ACC112 (cell line): ENCODE measurements around the gene XRN2.

Source experiments
- H2AFZ ChIP-seq: fragments of 200-600 bp; sonication (generic); one replicate; pipeline ENCODE4 v1.6.0; 2017; ENCODE audit warnings: antibody characterized with exemption, low read length; ENCODE audit not compliant: unreplicated experiment
- H3K27ac ChIP-seq: fragments of 200-600 bp; sonication (generic); 2 replicates; pipeline ENCODE4 v1.5.1; 2014; ENCODE audit warnings: low read depth, mild to moderate bottlenecking, antibody characterized with exemption, low read length, moderate library complexity
- H3K27me3 ChIP-seq: fragments of 200-600 bp; sonication (generic); 2 replicates; pipeline ENCODE4 v1.6.1; 2014; ENCODE audit warnings: mild to moderate bottlenecking, antibody characterized with exemption, low read length, moderate library complexity, mixed read lengths; ENCODE audit not compliant: insufficient read depth
- H3K36me3 ChIP-seq: fragments of 200-600 bp; sonication (generic); 2 replicates; pipeline ENCODE4 v1.6.1; 2016; ENCODE audit warnings: mild to moderate bottlenecking, antibody characterized with exemption, low read length, moderate library complexity, mixed read lengths; ENCODE audit not compliant: insufficient read depth
- H3K4me1 ChIP-seq: fragments of 200-600 bp; sonication (generic); one replicate; pipeline ENCODE4 v1.6.1; 2016; ENCODE audit warnings: low read length, mixed read lengths; ENCODE audit not compliant: insufficient read depth, unreplicated experiment, control insufficient read depth
- H3K4me3 ChIP-seq: fragments of 200-600 bp; sonication (generic); 2 replicates; pipeline ENCODE4 v1.5.1; 2014; ENCODE audit warnings: mild to moderate bottlenecking, low read depth, low read length
- H3K79me2 ChIP-seq: fragments of 200-600 bp; sonication (generic); one replicate; pipeline ENCODE4 v1.6.0; 2016; ENCODE audit warnings: low read length; ENCODE audit not compliant: control insufficient read depth, unreplicated experiment, insufficient read depth

Gene XRN2

DNA sequence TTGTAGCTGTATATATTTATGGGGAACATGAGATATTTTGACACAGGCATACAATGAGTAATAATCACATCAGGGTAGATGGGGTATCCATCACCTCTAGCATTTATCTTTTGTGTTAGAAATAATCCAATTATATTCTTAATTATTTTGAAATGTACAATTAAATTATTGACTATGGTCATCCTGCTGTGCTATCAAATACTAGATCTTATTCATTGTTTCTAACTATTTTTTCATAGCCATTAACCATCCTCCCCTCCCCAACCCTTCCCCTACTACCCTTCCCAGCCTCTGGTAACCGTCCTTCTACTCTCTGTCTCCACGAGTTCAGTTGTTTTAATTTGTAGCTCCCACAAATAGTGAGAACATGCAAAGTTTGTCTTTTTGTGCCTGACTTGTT, 65.7 kb downstream of the XRN2 start:
- Histone ChIP-seq H3K36me3 (peaks cover 19% of the 10 kb centered on the region), H2AFZ (no peak overlapping the region), H3K27ac (no peak overlapping the region), H3K4me3 (no peak overlapping the region), H3K27me3 (no peaks in the 10 kb centered on the region), H3K4me1 (peaks cover 5% of the 10 kb centered on the region), H3K79me2 (peaks cover 3% of the 10 kb centered on the region)

DNA sequence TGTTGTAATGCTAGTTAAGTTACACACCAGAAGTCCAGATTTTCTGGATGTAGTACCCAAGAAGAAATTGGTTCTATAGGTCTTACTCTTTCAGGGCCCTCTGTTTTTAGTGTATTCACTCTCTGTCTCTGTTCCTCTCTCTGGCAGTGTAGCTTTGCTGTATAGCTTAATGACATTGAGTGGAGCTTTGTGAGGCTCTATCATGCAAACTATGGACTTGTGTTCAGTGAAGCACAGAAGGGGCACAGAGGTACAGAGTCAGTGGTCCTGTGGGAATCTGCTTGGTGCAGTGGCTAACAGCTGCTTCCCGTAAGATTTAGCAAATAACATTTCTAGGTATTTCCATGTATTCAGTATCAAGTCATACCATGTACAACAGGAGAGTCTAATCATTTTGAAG, 68.1 kb downstream of the XRN2 start:
- Histone ChIP-seq H3K27ac (no peak overlapping the region), H3K4me1 (peaks cover 5% of the 10 kb centered on the region), H3K36me3 (peaks cover 14% of the 10 kb centered on the region), H3K27me3 (no peaks in the 10 kb centered on the region), H3K4me3 (no peak overlapping the region), H2AFZ (no peak overlapping the region), H3K79me2 (peaks cover 7% of the 10 kb centered on the region)

DNA sequence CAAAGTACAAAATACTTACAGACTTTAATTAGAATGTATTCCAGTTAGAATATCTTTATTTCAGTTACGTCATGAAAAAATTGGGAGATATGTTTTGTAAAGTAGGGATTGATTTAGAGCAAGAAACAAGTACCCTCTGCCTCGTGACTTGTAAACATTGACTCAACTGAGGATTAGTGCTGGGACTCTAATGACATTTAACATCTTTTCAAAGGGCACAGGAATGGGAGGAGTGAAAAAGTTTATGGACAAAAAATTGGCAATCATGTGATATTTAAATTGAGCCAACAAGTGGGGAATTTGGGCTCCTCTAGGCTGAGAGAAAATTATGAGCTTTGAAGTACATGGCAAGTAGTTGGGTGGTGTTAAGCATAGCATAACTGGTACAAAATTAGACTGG, 68.9 kb downstream of the XRN2 start:
- Histone ChIP-seq H3K79me2 (peaks cover 13% of the 10 kb centered on the region), H3K27ac (no peak overlapping the region), H2AFZ (no peak overlapping the region), H3K4me3 (no peak overlapping the region), H3K36me3 (peaks cover 10% of the 10 kb centered on the region), H3K4me1 (peaks cover 5% of the 10 kb centered on the region), H3K27me3 (no peaks in the 10 kb centered on the region)

DNA sequence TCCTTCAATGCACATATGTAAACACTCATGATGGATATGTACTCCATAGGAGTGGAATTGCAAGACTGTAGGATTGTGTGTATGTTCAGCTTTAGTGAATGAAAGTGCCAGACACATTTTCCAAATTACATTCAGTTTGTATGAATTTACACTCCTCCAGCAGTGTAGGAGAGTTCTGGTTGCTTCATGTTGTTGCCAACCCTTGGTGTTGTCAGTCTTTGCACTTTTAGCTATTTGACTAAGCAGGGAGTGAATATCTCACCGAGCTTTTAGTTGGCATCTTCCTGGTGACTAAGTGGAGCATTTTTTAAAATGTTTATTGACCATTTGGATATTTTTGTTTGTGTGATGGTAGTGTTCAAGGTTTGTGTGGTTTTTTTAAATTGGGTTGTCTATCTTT, 70.3 kb downstream of the XRN2 start:
- Histone ChIP-seq H3K4me1 (peaks cover 5% of the 10 kb centered on the region), H3K36me3 (peaks cover 10% of the 10 kb centered on the region), H3K79me2 (peaks cover 17% of the 10 kb centered on the region), H3K4me3 (no peak overlapping the region), H3K27me3 (no peaks in the 10 kb centered on the region), H2AFZ (no peak overlapping the region), H3K27ac (no peak overlapping the region)

DNA sequence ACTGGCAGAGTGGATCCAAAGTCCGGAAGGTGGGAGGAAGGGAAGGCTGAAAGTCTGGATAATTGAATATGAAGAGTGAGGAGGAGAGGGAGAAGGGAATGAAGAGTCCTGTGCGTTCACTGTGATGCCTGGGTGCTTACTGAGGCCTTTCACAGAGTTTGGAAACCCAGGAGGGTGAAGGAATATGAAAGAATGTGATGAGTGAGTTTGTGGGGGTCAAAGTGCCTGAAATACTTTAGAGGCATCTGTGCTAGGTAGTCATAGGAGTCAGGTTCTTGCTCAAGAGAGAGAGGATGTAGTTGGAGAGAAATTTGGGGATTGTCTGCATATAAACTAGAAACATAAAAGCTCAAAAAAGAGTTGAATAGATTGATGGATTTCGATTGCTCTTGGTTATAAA, 73.5 kb downstream of the XRN2 start:
- peaks cover 19% of the 10 kb centered on the region for H3K79me2 ChIP-seq
- H3K4me3 ChIP-seq = no peak overlapping the region
- no peak overlapping the region for H3K27ac ChIP-seq
- H3K36me3 ChIP-seq = peaks cover 3% of the 10 kb centered on the region; the same call in 1 of the 2 replicates
- H3K4me1 ChIP-seq = peaks cover 5% of the 10 kb centered on the region
- H2AFZ ChIP-seq = no peak overlapping the region
- H3K27me3 ChIP-seq = no peaks in the 10 kb centered on the region

DNA sequence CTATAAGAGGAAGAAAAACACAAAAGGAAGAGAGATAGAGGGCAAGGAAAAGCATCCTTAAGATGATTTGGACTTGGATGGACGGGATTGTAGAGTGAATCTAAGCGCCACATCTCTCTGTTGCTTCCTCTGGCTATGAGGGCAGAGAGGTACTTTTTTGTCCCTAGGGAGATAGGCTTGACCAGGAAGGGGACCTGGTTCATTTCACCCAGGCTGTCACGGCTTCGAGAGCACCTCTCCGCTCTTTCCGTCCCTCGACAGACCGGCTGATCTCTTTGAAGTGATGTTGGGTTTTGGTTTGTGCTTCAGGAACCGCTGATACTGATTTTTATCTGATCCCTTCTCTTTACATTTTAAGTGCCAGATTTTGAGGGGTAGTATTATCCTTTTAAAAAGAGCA, 74.6 kb downstream of the XRN2 start:
- Histone ChIP-seq H3K4me3 (no peak overlapping the region), H3K4me1 (peaks cover 5% of the 10 kb centered on the region), H2AFZ (no peak overlapping the region), H3K27me3 (no peaks in the 10 kb centered on the region), H3K27ac (no peak overlapping the region), H3K36me3 (peaks cover 9% of the 10 kb centered on the region), H3K79me2 (peaks cover 19% of the 10 kb centered on the region)

DNA sequence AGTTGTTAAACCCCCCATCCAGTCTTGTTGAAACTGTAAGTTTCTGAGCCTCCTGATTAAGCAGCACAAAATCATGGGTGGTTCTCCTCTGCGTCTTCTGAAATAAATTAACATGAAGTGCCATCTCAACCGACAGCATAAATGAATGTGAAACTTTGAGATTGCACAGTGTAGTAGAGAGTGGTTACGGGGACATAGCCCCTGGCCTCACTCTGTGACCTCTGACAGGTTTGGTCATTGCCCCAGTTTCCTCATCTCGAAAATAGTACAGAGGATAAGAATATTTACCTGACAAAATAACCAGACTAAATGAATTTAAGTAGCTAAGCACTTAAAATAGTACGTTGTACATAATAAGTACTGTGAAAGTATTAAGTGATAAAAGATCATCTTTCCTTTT, 75.1 kb downstream of the XRN2 start:
- H3K4me1 ChIP-seq = peaks cover 4% of the 10 kb centered on the region
- H3K27me3 ChIP-seq = no peaks in the 10 kb centered on the region
- H3K27ac ChIP-seq = no peak overlapping the region
- peaks cover 14% of the 10 kb centered on the region for H3K36me3 ChIP-seq
- H3K4me3 ChIP-seq = no peak overlapping the region
- no peak overlapping the region for H2AFZ ChIP-seq
- H3K79me2 ChIP-seq = peaks cover 19% of the 10 kb centered on the region

DNA sequence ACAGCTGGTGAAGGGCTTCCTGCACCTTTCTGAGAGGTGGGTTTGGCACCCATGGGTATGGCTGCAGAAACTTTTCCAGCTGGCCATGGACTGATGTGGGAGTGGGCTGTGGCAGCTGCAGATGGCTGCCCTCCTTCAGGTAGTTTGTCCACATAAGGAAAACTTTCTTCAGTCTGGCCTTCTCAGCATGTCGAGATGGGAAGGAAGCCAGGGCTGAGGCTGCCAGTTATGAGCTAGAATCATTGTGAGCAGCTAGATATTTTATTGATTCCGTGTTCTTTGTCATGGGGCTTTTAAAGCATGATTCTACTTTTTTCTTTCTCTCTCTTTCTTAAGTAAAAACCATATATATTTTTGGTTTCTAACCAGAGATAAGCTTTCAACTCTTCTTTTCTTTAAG, 77.6 kb downstream of the XRN2 start:
- Histone ChIP-seq H3K36me3 (peaks cover 15% of the 10 kb centered on the region), H3K27me3 (no peaks in the 10 kb centered on the region), H3K4me1 (no peaks in the 10 kb centered on the region), H3K79me2 (peaks cover 15% of the 10 kb centered on the region), H3K4me3 (no peak overlapping the region), H3K27ac (no peak overlapping the region), H2AFZ (no peak overlapping the region)

DNA sequence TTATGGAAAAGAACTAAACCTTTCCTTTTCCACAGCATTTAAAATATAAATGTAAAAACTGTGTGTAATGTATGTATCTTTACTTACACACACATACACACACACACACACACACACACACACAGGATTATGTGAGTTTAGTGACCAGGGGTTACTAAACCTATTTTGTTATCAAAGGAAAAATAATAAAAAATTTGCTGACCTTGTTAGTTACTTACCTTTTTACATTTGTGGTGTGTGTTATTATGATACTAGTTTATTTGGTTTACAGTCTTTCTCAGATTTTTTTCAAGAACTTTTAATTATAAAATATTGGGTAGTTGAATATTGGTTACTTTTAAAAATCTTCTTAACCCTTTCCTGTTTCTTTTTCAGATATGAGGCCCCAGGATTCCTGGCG, 78.5 kb downstream of the XRN2 start:
- H3K27ac ChIP-seq = no peak overlapping the region
- no peak overlapping the region for H2AFZ ChIP-seq
- no peak overlapping the region for H3K4me3 ChIP-seq
- peaks cover 20% of the 10 kb centered on the region for H3K36me3 ChIP-seq
- H3K27me3 ChIP-seq = no peaks in the 10 kb centered on the region
- no peaks in the 10 kb centered on the region for H3K4me1 ChIP-seq
- peaks cover 11% of the 10 kb centered on the region for H3K79me2 ChIP-seq

DNA sequence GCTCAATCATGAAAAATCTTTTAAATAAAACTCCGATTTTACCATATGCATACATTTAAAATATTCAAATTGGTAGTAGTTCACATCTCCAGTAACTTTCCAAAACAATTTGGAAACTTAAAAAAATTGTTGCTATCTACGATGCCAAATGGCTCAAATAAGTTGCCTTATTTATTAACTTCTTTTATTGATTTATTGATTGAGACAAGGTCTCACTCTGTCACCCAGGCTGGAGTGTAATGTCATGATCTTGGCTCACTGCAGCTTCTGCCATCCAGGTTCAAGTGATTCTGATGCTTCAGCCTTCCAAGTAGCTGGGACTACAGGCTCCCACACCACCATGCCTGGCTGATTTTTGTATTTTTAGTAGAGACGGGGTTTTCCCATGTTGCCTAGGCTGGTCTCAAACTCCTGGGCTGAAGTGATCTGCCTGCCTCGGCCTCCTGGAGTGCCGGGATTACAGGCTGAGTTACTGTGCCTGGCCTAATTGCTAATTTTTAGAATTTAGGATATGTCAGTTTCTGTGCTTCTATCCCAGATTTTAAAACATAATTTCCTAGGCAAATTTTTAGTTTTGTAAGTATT, 81.3 kb downstream of the XRN2 start:
- H3K4me1 ChIP-seq = no peaks in the 10 kb centered on the region
- H3K27me3 ChIP-seq = no peaks in the 10 kb centered on the region
- no peak overlapping the region for H3K27ac ChIP-seq
- no peak overlapping the region for H2AFZ ChIP-seq
- H3K4me3 ChIP-seq = no peak overlapping the region
- peaks cover 25% of the 10 kb centered on the region for H3K36me3 ChIP-seq
- no peaks in the 10 kb centered on the region for H3K79me2 ChIP-seq

DNA sequence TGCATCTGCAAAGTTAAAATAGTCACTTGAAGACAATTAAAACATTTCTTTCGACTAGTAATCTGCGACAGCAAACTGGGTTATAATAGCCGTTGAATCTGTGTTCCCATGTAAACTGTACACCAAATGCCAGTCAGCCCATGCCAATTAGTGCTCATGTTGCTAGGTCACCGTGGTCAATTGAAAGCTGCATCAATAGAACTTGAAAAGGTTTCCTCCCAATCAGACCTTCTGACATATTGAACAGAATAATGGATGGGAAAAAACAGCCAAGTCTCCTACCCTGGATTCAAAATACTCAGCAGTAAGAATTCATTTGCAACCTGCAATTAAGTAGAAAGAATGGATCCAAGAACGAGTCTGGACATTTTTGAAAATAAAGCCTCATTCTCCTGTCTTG, 83.0 kb downstream of the XRN2 start:
- Histone ChIP-seq H3K27ac (no peak overlapping the region), H3K4me3 (no peak overlapping the region), H3K79me2 (no peaks in the 10 kb centered on the region), H2AFZ (no peak overlapping the region), H3K36me3 (peaks cover 39% of the 10 kb centered on the region), H3K27me3 (peaks cover 3% of the 10 kb centered on the region; the same call in 1 of the 2 replicates), H3K4me1 (no peaks in the 10 kb centered on the region)
